Measurements from ENCODE around the gene KLHL30. TPM values are rescaled to one million over a fixed set of nuclear protein-coding genes. Genes with fewer than 3 reads are reported as not detected.

KLHL30 gene
- total RNA-seq, 4 donors from 2014 or later: 0.14 to 5.6 TPM; not detected in 2

DNA sequence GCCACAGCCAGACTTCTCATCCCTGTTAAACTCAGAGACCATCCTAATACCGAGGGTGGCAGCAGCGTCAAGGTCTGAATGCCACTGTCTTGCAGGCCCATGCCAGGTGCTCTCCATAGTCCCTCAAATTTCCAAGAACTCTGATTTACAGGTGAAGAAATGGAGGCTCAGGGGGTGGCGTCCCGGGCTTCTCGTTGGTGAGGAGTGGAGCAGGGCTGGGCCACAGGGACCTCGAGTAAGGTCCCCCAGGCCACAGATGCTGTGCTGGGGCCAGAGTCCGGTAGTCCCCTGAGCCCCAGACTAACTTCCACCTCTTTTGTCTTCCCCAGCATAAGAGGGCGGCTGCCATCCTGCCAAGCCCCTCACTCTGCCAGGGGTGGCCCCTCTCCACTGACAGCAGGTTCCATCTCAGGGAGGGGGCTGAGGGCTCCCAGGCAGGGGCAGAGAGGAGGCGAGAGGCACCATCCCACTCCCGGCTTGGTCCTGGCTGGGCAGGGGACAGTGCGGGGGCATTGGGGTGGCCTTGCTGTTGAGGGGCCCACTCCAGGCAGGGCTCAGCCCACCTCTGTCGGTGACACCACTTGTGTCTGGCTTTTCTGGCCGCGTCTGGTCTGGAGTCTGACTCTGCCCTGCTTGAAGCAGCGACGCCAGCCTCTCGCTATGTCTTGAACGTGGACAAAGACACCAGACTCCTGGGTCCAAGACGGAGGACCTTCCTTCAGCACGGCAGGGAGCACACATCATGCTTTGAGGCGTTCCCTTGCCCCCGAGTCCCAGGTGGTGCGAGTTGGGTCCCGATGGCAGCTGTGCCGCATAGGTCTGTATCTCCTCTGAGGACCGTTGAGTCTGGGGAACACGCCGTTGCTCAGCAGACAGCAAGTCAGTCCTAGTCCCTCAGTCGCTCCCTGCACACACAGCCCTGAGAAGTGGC lies 15.9 kb upstream of the KLHL30 start:
- H3K4me1 ChIP-seq: peaks cover 0 to 6% (median 0%) of the 10 kb centered on the region in 4 donors
- H3K27ac ChIP-seq: no peak overlapping the region
- no peaks in the 10 kb centered on the region for H3K9me3 ChIP-seq
- H3K27me3 ChIP-seq: peaks cover 8% of the 10 kb centered on the region
- TF ChIP-seq POLR2AphosphoS5 (IDR thresholded peaks at IDR 0.05) (no peak), EP300 (IDR thresholded peaks at IDR 0.05; ENCODE audit: low read depth) (no peak), POLR2A (IDR thresholded peaks at IDR 0.05) (no peak)
- TF ChIP-seq, protein P1, sequence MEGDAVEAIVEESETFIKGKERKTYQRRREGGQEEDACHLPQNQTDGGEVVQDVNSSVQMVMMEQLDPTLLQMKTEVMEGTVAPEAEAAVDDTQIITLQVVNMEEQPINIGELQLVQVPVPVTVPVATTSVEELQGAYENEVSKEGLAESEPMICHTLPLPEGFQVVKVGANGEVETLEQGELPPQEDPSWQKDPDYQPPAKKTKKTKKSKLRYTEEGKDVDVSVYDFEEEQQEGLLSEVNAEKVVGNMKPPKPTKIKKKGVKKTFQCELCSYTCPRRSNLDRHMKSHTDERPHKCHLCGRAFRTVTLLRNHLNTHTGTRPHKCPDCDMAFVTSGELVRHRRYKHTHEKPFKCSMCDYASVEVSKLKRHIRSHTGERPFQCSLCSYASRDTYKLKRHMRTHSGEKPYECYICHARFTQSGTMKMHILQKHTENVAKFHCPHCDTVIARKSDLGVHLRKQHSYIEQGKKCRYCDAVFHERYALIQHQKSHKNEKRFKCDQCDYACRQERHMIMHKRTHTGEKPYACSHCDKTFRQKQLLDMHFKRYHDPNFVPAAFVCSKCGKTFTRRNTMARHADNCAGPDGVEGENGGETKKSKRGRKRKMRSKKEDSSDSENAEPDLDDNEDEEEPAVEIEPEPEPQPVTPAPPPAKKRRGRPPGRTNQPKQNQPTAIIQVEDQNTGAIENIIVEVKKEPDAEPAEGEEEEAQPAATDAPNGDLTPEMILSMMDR (IDR thresholded peaks at IDR 0.05): no peak
- no peak for DNase-seq
- in situ Hi-C loops (cut with MboI; ENCODE audit: low pct_ligation_motif_present in 1 of 4, low pct_unique_long_range_greater_than_20kb in 1 of 4, low sequenced_read_pairs in 3 of 4): no loop called here
- 81% methylated on average over 26 of the region's 29 CpGs; no CpG with 5 or more reads in 1 of the 2 donors for WGBS, 2 donors (ENCODE audit: low coverage in 1 of 2)
- intact Hi-C loops (cut with DNase I; ENCODE audit: low total_unique reads): no loop called here
- H3K36me3 ChIP-seq: no peaks in the 10 kb centered on the region
- H3K4me3 ChIP-seq: no peak overlapping the region

DNA sequence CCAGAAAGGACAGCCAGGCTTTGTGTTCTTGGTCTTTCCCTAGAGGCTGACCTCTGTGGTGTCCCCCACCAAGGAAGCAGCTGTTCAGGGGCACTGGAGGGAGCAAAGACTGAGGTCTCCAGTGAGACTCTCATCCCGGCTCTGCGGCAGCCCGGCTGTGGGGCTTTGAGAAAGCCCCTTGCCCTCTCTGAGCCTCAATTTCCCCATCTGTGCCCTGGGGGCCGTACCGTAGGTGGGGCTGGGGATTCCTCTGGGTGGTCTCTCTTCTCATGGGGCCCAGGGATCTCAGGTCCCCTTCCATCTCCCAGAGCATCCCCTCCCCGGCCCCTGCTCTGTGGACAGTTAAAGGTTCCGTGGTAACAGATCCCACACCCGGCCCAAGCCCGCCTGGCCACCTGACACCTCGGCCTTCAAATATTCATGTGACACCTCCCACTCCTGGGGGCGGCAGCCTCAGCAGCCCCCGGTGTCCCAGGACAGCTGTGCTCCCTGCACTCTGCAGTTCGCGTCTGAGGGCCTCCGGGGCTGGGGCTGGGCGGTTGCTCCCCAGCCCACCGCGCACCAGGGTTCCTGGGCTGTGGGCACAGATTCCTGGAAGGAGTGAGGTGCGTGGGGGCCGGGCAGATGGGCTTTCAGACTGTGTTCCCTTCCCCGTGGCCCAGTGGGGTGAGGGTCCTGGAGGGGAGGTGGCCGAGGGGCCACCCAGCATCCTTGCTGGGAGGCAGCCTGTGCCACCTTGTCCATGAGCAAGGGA lies 15.1 kb upstream of the KLHL30 start:
- Histone ChIP-seq H3K27me3 (peaks cover 8% of the 10 kb centered on the region), H3K4me1 (peaks cover 0 to 7% (median 0%) of the 10 kb centered on the region in 4 donors), H3K9me3 (no peaks in the 10 kb centered on the region), H3K36me3 (no peaks in the 10 kb centered on the region), H3K4me3 (no peak overlapping the region), H3K27ac (no peak overlapping the region)
- TF ChIP-seq, protein P1 (IDR thresholded peaks at IDR 0.05): no peak
- TF ChIP-seq POLR2A (IDR thresholded peaks at IDR 0.05) (no peak), EP300 (IDR thresholded peaks at IDR 0.05; ENCODE audit: low read depth) (no peak), POLR2AphosphoS5 (IDR thresholded peaks at IDR 0.05) (no peak)
- 83% methylated on average over 15 of the region's 22 CpGs; no CpG with 5 or more reads in 1 of the 2 donors for WGBS, 2 donors (ENCODE audit: low coverage in 1 of 2)
- in situ Hi-C loops (cut with MboI; ENCODE audit: low pct_ligation_motif_present in 1 of 4, low pct_unique_long_range_greater_than_20kb in 1 of 4, low sequenced_read_pairs in 3 of 4): no loop called here
- intact Hi-C loops (cut with DNase I; ENCODE audit: low total_unique reads): no loop called here
- DNase-seq: no peak

DNA sequence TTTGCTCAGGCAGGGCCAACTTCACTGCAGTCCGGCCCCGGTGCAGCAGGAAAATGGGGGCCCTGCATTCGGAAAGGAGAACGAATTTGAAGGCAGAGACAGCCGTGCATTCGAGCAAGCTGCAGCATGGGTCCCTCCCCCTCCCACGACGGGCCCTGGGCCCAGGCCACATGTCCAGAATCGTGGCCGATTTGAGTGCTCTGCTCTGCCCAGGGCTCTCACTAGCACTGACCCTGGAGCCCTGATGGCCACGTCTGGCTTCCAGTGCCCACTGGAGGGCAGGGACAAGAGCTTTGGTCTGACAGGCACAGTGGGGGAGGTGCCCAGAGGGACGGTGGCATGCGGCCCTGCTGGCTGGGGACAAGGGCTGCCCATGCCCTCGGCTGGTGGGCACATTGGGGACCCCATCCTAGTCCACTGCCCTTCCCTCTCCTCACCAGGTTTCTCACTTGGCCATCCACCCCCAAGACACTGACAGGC lies 14.4 kb upstream of the KLHL30 start:
- intact Hi-C loops (cut with DNase I; ENCODE audit: low total_unique reads) (no loop called here), in situ Hi-C loops (cut with MboI; ENCODE audit: low pct_ligation_motif_present in 1 of 4, low pct_unique_long_range_greater_than_20kb in 1 of 4, low sequenced_read_pairs in 3 of 4) (no loop called here)
- TF ChIP-seq, protein P1 (IDR thresholded peaks at IDR 0.05): no peak
- TF ChIP-seq EP300 (IDR thresholded peaks at IDR 0.05; ENCODE audit: low read depth) (no peak), POLR2A (IDR thresholded peaks at IDR 0.05) (no peak), POLR2AphosphoS5 (IDR thresholded peaks at IDR 0.05) (no peak)
- Histone ChIP-seq H3K9me3 (no peaks in the 10 kb centered on the region), H3K27me3 (peaks cover 8% of the 10 kb centered on the region), H3K27ac (no peak overlapping the region), H3K4me3 (no peak overlapping the region), H3K36me3 (no peaks in the 10 kb centered on the region), H3K4me1 (peaks cover 0 to 7% (median 0%) of the 10 kb centered on the region in 4 donors)
- DNase-seq: no peak
- WGBS, 2 donors (ENCODE audit: low coverage in 1 of 2): 77% methylated on average over 14 of the region's 14 CpGs; no CpG with 5 or more reads in 1 of the 2 donors

All from transverse colon (tissue), 4 donors.